Measurements from ENCODE around the gene DCAF10.

- no peak for TF ChIP-seq CTCF (IDR thresholded peaks at IDR 0.05)
- no peak for TF ChIP-seq POLR2A (IDR thresholded peaks at IDR 0.05)
Observed at GRCh38 chr9:37889536-37889935, 88.9 kb downstream of the DCAF10 start.

Measured in lower leg skin (tissue), 3 donors.